GM18508 (cell line): ENCODE data around the gene HOXD13.

Source experiments
- ATAC-seq: cut with Tn5 transposase; IDR thresholded peaks from one replicate; pipeline ENCODE4 v1.9.1; 2021; ENCODE audit warnings: moderate number of reproducible peaks; ENCODE audit not compliant: insufficient read depth, unreplicated experiment

Gene HOXD13

DNA sequence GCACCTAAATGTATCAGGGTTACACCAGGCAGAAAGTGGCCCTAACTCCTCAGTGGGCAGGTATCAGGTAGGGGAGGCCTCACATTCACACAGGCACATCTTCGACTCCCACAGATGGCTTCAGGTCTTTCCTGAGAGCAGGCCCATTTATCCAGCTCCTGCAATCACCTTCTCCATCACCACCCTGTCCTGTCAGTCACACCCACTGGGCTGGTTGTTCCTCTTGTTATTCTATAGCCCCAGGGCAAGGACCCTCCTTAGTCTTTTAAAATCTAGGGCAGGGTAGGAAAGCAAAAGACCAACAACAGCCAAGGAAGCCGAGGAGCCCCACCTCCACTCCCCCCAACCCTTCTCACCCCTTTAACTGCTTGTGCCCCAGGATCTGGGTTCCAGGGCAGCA lies 49.8 kb downstream of the HOXD13 start:
- ATAC-seq = no peak
